Measurements from ENCODE around the gene HIGD1C.
A peak's percentile ranks its signal among the peaks of the same experiment; 100 is the strongest.

The HIGD1C gene

DNA sequence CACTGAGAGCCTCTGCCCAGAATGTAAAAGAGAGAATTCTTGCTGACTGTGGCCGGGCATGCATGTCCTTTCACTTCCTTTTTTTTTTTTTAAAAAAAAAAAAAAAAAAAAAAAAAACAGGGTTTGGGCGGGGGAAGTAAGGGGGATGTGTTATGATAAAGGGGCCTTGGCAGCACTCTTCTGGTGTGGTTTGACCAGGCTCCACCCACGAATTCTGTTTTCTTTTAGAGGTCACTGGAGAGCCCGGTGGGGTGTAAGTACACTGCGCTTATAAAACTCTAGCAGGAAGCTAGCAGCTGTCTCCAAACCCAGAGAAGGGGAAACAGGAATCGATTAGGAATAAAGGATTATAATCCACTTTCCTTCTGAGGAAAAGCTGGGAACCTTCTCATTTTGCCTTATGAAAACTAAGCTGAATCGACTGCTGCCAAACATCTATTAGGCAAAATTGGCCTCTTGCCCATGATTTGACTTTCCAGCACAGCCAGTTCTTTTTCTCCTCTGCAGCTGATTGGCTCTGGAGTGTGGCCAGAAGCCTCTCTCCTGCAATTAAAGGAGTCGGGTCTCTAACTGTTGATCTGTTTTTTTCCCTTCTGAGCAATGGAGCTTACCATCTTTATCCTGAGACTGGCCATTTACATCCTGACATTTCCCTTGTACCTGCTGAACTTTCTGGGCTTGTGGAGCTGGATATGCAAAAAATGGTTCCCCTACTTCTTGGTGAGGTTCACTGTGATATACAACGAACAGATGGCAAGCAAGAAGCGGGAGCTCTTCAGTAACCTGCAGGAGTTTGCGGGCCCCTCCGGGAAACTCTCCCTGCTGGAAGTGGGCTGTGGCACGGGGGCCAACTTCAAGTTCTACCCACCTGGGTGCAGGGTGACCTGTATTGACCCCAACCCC lies 27.7 kb upstream of the HIGD1C start (continued):
- TF ChIP-seq ZNF48 (tag by site-specific recombination; IDR thresholded peaks at IDR 0.05) (no peak), EGR2 (tag by site-specific recombination; IDR thresholded peaks at IDR 0.05; ENCODE audit: low read depth) (0 out of 2 replicates have a peak, but pooled peaks have one; percentile 23), WT1 (tag by site-specific recombination; IDR thresholded peaks at IDR 0.05) (no peak), ZNF23 (tag by site-specific recombination; IDR thresholded peaks at IDR 0.05; ENCODE audit: borderline replicate concordance) (no peak), ZNF140 (tag by site-specific recombination; IDR thresholded peaks at IDR 0.05) (no peak), ZNF785 (tag by site-specific recombination; IDR thresholded peaks at IDR 0.05) (no peak), ZNF843 (tag by site-specific recombination; IDR thresholded peaks at IDR 0.05) (0 out of 2 replicates have a peak, but pooled peaks have one; percentile 10), ZBTB7A (tag by site-specific recombination; IDR thresholded peaks at IDR 0.05; ENCODE audit: low read depth) (no peak), ZNF132 (tag by site-specific recombination; IDR thresholded peaks at IDR 0.05; ENCODE audit: borderline replicate concordance) (no peak), ZBTB8A (tag by site-specific recombination; IDR thresholded peaks at IDR 0.05) (0 out of 2 replicates have a peak, but pooled peaks have one; percentile 25), SCRT1 (tag by site-specific recombination; IDR thresholded peaks at IDR 0.05; ENCODE audit: borderline replicate concordance) (peak; percentile 84; the same call in 1 of the 2 replicates), ZNF792 (tag by site-specific recombination; IDR thresholded peaks at IDR 0.05) (no peak), GLIS2 (tag by site-specific recombination; IDR thresholded peaks at IDR 0.05) (0 out of 2 replicates have a peak, but pooled peaks have one; percentile 14), ZNF530 (tag by site-specific recombination; IDR thresholded peaks at IDR 0.05; ENCODE audit: low read depth) (no peak), ZNF239 (tag by site-specific recombination; IDR thresholded peaks at IDR 0.05) (no peak), GFI1B (tag by site-specific recombination; IDR thresholded peaks at IDR 0.05) (no peak), ZNF341 (tag by site-specific recombination; IDR thresholded peaks at IDR 0.05; ENCODE audit: low read depth) (peak; percentile 72), ZNF791 (tag by site-specific recombination; IDR thresholded peaks at IDR 0.05) (no peak), ZNF677 (tag by site-specific recombination; IDR thresholded peaks at IDR 0.05) (no peak), TCF7L2 (IDR thresholded peaks at IDR 0.05; ENCODE audit: borderline replicate concordance, low read depth, low read length) (no peak)
- TF ChIP-seq, protein P1, sequence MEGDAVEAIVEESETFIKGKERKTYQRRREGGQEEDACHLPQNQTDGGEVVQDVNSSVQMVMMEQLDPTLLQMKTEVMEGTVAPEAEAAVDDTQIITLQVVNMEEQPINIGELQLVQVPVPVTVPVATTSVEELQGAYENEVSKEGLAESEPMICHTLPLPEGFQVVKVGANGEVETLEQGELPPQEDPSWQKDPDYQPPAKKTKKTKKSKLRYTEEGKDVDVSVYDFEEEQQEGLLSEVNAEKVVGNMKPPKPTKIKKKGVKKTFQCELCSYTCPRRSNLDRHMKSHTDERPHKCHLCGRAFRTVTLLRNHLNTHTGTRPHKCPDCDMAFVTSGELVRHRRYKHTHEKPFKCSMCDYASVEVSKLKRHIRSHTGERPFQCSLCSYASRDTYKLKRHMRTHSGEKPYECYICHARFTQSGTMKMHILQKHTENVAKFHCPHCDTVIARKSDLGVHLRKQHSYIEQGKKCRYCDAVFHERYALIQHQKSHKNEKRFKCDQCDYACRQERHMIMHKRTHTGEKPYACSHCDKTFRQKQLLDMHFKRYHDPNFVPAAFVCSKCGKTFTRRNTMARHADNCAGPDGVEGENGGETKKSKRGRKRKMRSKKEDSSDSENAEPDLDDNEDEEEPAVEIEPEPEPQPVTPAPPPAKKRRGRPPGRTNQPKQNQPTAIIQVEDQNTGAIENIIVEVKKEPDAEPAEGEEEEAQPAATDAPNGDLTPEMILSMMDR (tag by site-specific recombination; IDR thresholded peaks at IDR 0.05) = 0 out of 2 replicates have a peak, but pooled peaks have one; percentile 0
- TF ChIP-seq, protein P2, sequence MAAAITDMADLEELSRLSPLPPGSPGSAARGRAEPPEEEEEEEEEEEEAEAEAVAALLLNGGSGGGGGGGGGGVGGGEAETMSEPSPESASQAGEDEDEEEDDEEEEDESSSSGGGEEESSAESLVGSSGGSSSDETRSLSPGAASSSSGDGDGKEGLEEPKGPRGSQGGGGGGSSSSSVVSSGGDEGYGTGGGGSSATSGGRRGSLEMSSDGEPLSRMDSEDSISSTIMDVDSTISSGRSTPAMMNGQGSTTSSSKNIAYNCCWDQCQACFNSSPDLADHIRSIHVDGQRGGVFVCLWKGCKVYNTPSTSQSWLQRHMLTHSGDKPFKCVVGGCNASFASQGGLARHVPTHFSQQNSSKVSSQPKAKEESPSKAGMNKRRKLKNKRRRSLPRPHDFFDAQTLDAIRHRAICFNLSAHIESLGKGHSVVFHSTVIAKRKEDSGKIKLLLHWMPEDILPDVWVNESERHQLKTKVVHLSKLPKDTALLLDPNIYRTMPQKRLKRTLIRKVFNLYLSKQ (tag by site-specific recombination; IDR thresholded peaks at IDR 0.05; ENCODE audit: borderline replicate concordance) = no peak
- TF ChIP-seq, protein P3, sequence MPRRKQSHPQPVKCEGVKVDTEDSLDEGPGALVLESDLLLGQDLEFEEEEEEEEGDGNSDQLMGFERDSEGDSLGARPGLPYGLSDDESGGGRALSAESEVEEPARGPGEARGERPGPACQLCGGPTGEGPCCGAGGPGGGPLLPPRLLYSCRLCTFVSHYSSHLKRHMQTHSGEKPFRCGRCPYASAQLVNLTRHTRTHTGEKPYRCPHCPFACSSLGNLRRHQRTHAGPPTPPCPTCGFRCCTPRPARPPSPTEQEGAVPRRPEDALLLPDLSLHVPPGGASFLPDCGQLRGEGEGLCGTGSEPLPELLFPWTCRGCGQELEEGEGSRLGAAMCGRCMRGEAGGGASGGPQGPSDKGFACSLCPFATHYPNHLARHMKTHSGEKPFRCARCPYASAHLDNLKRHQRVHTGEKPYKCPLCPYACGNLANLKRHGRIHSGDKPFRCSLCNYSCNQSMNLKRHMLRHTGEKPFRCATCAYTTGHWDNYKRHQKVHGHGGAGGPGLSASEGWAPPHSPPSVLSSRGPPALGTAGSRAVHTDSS (tag by site-specific recombination; IDR thresholded peaks at IDR 0.05) = no peak
- TF ChIP-seq, protein P4, sequence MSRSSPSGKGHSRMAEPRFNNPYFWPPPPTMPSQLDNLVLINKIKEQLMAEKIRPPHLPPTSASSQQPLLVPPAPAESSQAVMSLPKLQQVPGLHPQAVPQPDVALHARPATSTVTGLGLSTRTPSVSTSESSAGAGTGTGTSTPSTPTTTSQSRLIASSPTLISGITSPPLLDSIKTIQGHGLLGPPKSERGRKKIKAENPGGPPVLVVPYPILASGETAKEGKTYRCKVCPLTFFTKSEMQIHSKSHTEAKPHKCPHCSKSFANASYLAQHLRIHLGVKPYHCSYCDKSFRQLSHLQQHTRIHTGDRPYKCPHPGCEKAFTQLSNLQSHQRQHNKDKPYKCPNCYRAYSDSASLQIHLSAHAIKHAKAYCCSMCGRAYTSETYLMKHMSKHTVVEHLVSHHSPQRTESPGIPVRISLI (tag by site-specific recombination; IDR thresholded peaks at IDR 0.05) = peak; percentile 92
- TF ChIP-seq, protein P5, sequence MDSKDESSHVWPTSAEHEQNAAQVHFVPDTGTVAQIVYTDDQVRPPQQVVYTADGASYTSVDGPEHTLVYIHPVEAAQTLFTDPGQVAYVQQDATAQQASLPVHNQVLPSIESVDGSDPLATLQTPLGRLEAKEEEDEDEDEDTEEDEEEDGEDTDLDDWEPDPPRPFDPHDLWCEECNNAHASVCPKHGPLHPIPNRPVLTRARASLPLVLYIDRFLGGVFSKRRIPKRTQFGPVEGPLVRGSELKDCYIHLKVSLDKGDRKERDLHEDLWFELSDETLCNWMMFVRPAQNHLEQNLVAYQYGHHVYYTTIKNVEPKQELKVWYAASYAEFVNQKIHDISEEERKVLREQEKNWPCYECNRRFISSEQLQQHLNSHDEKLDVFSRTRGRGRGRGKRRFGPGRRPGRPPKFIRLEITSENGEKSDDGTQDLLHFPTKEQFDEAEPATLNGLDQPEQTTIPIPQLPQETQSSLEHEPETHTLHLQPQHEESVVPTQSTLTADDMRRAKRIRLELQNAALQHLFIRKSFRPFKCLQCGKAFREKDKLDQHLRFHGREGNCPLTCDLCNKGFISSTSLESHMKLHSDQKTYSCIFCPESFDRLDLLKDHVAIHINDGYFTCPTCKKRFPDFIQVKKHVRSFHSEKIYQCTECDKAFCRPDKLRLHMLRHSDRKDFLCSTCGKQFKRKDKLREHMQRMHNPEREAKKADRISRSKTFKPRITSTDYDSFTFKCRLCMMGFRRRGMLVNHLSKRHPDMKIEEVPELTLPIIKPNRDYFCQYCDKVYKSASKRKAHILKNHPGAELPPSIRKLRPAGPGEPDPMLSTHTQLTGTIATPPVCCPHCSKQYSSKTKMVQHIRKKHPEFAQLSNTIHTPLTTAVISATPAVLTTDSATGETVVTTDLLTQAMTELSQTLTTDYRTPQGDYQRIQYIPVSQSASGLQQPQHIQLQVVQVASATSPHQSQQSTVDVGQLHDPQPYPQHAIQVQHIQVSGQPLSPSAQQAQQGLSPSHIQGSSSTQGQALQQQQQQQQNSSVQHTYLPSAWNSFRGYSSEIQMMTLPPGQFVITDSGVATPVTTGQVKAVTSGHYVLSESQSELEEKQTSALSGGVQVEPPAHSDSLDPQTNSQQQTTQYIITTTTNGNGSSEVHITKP (tag by site-specific recombination; IDR thresholded peaks at IDR 0.05) = peak; percentile 89
- TF ChIP-seq, protein P6, sequence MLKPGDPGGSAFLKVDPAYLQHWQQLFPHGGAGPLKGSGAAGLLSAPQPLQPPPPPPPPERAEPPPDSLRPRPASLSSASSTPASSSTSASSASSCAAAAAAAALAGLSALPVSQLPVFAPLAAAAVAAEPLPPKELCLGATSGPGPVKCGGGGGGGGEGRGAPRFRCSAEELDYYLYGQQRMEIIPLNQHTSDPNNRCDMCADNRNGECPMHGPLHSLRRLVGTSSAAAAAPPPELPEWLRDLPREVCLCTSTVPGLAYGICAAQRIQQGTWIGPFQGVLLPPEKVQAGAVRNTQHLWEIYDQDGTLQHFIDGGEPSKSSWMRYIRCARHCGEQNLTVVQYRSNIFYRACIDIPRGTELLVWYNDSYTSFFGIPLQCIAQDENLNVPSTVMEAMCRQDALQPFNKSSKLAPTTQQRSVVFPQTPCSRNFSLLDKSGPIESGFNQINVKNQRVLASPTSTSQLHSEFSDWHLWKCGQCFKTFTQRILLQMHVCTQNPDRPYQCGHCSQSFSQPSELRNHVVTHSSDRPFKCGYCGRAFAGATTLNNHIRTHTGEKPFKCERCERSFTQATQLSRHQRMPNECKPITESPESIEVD (tag by site-specific recombination; IDR thresholded peaks at IDR 0.05) = peak; percentile 84
